LNCAP (cell line): Measurements from ENCODE around the gene SEC61G.

Experiments
- TF ChIP-seq, protein P1 (sequence below): fragments of 450-650 bp; IDR thresholded peaks from 2 replicates; pipeline ENCODE4 v1.5.1; 2017; ENCODE audit warnings: mild to moderate bottlenecking

The SEC61G gene

DNA sequence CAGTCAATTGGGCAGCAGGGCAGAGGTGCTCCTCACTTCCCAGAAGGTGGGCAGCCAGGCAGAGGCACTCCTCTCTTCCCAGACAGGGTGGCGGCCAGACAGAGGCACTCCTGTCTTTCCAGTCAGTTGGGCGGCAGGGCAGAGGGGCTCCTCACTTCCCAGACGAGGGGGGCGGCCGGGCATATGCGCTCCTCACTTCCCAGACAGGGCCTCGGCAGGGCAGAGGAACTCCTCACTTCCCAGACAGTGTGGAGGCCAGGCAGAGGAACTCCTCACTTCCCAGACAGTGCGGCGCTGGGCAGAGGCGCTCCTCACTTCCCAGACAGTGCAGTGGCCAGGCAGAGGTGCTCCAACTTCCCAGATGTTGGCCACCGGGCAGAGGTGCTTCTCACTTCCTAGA is 33.4 kb upstream of the SEC61G start:
- TF ChIP-seq, protein P1, sequence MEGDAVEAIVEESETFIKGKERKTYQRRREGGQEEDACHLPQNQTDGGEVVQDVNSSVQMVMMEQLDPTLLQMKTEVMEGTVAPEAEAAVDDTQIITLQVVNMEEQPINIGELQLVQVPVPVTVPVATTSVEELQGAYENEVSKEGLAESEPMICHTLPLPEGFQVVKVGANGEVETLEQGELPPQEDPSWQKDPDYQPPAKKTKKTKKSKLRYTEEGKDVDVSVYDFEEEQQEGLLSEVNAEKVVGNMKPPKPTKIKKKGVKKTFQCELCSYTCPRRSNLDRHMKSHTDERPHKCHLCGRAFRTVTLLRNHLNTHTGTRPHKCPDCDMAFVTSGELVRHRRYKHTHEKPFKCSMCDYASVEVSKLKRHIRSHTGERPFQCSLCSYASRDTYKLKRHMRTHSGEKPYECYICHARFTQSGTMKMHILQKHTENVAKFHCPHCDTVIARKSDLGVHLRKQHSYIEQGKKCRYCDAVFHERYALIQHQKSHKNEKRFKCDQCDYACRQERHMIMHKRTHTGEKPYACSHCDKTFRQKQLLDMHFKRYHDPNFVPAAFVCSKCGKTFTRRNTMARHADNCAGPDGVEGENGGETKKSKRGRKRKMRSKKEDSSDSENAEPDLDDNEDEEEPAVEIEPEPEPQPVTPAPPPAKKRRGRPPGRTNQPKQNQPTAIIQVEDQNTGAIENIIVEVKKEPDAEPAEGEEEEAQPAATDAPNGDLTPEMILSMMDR = no peak

DNA sequence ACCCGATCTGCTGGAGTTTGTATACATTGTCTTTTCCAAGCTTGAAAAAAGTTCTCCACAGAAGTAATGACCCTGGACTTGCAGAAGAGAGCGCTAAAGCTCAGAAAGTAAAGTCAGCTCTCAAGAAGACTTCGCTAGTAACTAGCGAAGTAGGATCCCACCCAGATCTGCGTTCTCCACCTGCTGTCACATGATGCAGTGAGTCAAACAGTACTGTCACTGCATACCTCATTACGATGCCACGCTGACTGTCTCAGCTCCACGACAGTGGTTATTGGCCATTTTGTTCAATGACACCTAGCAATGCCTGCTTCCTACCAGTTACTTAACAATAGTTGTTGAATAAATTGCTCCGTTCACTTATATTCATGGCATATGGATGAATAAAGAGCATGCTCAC is 29.7 kb upstream of the SEC61G start:
- TF ChIP-seq, protein P1 = peak; percentile 79

DNA sequence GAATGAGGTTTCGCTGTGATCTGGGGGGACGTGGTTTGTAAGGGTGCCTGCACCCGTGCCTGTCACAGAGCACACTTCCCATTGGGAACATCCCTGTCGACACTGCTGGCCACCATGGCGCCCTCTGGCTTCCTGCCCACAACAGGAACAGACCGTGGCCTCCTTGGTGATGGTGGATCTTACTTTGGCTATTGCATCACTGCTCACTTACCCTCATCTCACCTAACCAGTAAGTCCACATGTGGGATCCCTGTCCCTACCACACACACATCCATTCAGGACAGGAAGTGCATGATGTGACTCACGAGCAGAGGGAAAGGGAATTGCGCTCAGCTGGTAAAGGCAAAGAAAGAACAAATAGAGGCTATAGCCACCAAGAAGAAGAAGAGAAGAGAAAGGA is 26.2 kb upstream of the SEC61G start:
- TF ChIP-seq, protein P1 = no peak

DNA sequence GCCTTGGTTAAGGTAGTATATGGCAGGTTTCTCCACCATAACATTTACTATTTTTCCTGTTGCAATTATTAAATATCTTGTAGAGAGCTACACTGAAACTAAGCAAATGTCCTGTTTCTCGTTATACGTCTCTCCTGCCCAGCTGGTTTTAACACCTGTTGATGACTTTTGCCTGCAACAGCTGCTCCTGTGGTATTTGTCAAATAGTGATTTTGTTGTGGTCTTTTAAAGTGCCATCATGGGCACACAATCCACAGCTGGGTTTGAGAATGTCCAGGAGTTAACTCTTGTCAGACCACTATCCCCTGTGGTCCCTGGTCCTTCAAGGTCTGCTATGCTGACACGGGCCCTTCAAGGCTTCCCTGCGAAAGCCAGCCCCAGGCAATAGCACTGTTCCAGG is 24.9 kb upstream of the SEC61G start:
- TF ChIP-seq, protein P1 = no peak

DNA sequence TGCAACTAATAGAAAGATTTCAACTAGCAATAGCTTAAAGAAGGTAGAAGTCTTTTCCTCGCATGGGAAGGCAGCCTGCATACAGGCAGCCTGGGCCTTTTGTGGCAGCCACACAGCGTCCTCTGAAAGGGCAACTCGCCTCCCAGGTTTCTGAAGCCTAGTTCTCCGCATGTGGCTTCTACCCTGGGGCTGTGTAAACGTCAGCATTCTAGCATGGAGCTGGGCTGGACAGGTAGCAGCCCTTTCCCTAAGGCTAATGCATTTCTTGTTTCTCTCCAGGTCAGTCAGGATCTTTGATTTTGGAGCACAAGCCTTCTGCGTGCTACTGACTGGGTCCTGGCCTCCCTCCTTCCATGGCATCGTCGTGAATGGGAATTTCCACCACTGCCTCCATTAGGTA is 23.8 kb upstream of the SEC61G start:
- TF ChIP-seq, protein P1 = no peak

DNA sequence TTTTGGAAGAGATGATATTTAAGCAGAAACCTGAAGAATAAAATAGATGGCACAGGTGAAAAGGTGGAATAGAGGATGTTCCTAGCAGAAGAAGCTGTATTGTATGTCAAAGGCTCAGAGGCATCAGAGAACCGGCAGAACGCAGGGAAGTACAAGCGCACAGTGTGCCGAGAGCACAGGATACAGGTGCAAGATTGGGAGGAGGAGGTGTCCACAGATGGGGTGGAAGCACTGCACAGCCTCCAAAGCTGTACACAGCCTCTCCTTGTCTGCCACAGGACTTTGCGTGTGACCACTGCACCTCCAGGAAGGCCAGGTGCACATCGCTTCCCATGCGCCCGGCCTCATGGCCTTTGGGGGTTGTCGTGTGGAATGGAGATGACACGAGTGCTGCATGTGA is 23.3 kb upstream of the SEC61G start:
- TF ChIP-seq, protein P1 = no peak

DNA sequence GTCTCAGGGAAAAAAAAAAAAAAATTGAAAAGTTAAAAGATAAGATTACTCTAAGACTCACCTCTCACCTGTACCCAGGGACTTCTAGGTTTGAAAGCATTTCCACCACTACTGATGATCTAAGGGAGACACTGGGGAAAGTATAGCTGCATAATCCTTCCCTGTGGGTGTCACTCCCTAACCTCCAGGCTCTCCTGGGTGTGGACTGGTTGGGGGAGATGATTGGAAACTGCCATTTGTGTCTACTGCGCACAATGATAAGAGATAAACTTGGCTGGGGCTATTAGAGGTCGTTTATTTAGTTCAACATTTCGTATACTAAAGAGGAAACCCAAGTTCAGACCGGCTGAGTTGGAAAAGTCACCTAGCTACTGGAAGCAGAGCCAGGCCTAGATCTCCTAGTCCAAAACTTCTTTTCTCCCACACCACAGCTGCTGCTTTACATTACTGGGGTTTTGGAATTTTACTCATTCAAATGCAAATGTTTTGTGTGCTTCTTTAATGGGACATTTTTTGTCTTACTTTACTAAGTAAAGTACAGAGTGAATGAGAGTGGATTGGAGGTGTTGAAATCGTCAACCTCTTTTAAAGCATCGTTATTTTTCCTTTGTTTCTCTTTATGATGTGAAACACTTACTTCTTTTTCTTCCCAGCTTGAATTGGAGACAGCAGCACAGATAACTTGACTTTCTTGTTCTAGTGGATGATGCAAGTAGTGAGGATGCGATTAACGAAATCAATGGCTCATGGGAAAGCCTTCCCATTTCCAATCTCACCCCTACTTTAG is 22.3 kb upstream of the SEC61G start:
- TF ChIP-seq, protein P1 = no peak

DNA sequence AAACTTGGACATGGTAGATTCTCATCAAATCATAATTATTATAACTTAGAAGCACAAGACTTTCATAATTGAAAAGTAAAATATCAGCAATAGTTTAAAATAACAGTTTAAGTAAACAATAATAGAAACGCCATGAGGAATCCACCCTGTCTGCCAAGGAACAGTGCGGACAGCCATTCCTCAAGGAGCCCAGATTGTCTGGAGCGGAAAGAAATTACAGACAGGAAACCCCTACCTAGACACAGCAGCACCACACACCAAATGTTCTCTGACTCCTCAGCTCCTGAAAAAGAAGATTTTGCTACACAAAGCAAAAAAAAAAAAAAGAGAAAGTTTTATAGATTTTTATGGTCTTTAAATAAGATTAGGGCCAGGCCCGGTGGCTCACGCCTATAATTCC is 21.5 kb upstream of the SEC61G start:
- TF ChIP-seq, protein P1 = no peak
